ENCODE results near the gene SMG1. TPM values are rescaled to one million over a fixed set of nuclear protein-coding genes. Genes with fewer than 3 reads are reported as not detected.

The SMG1 gene
- total and polyA plus RNA-seq, 4 donors: 5.3 to 70.8 (median 22.3) TPM

GRCh38 chr16:18836702-18837101 is 89.5 kb downstream of the SMG1 start:
- TF ChIP-seq, protein P1, sequence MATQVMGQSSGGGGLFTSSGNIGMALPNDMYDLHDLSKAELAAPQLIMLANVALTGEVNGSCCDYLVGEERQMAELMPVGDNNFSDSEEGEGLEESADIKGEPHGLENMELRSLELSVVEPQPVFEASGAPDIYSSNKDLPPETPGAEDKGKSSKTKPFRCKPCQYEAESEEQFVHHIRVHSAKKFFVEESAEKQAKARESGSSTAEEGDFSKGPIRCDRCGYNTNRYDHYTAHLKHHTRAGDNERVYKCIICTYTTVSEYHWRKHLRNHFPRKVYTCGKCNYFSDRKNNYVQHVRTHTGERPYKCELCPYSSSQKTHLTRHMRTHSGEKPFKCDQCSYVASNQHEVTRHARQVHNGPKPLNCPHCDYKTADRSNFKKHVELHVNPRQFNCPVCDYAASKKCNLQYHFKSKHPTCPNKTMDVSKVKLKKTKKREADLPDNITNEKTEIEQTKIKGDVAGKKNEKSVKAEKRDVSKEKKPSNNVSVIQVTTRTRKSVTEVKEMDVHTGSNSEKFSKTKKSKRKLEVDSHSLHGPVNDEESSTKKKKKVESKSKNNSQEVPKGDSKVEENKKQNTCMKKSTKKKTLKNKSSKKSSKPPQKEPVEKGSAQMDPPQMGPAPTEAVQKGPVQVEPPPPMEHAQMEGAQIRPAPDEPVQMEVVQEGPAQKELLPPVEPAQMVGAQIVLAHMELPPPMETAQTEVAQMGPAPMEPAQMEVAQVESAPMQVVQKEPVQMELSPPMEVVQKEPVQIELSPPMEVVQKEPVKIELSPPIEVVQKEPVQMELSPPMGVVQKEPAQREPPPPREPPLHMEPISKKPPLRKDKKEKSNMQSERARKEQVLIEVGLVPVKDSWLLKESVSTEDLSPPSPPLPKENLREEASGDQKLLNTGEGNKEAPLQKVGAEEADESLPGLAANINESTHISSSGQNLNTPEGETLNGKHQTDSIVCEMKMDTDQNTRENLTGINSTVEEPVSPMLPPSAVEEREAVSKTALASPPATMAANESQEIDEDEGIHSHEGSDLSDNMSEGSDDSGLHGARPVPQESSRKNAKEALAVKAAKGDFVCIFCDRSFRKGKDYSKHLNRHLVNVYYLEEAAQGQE (IDR thresholded peaks at IDR 0.05): no peak
- TF ChIP-seq ATF3 (IDR thresholded peaks at IDR 0.05): no peak
- no peak for TF ChIP-seq RAD21 (IDR thresholded peaks at IDR 0.05)
- no peak for TF ChIP-seq FOXA1 (IDR thresholded peaks at IDR 0.05)
- TF ChIP-seq EGR1 (IDR thresholded peaks at IDR 0.05; ENCODE audit: low read depth in 2 of 2): no peak
- Histone ChIP-seq H3K4me3 (ENCODE audit: low read depth in 1 of 3, low read length in 3 of 3) (no peak overlapping the region), H3K36me3 (ENCODE audit: control insufficient read depth in 4 of 4, insufficient read depth in 3 of 4, low read depth in 1 of 4, low read length in 3 of 4) (peaks cover 17 to 82% (median 71%) of the 10 kb centered on the region in 4 donors), H3K27me3 (ENCODE audit: control insufficient read depth in 4 of 4, insufficient read depth in 4 of 4, low read length in 3 of 4) (no peaks in the 10 kb centered on the region), H3K9me3 (ENCODE audit: control insufficient read depth in 4 of 4, low read length in 3 of 4) (no peaks in the 10 kb centered on the region), H3K27ac (ENCODE audit: low read depth in 1 of 2, low read length in 2 of 2) (no peak overlapping the region), H3K9ac (ENCODE audit: low read depth in 1 of 2, low read length in 2 of 2) (no peak overlapping the region), H3K4me1 (ENCODE audit: control insufficient read depth in 4 of 4, insufficient read depth in 4 of 4, low read length in 3 of 4) (peaks cover 2 to 8% (median 5%) of the 10 kb centered on the region in 4 donors)
- no peak for DNase-seq (ENCODE audit: low spot score)

DNA sequence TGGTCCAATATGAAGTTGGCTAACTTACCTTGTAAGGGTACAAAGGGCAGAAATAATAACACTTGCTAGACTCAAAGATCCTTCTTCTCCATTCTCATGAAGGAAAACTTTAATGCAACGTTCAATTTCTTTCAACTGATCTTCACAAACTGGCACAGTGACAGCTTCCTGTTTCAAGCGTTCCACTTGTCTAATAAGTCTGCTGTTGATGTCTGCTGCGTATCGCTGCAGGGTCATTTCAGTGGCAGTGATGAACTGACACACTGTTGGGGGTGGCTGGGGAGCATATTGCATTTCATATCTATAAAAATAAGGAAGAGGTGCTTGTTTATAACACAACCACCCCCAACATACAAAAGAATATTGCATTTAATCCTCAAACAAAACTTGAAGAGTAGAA is 91.3 kb downstream of the SMG1 start:
- 75% methylated on average over 4 of the region's 4 CpGs for WGBS
- Histone ChIP-seq H3K27ac (ENCODE audit: low read depth in 1 of 2, low read length in 2 of 2) (no peak overlapping the region), H3K4me3 (ENCODE audit: low read depth in 1 of 3, low read length in 3 of 3) (no peak overlapping the region), H3K36me3 (ENCODE audit: control insufficient read depth in 4 of 4, insufficient read depth in 3 of 4, low read depth in 1 of 4, low read length in 3 of 4) (peaks cover 16 to 90% (median 77%) of the 10 kb centered on the region in 4 donors), H3K4me1 (ENCODE audit: control insufficient read depth in 4 of 4, insufficient read depth in 4 of 4, low read length in 3 of 4) (peaks cover 2 to 6% (median 5%) of the 10 kb centered on the region in 4 donors), H3K27me3 (ENCODE audit: control insufficient read depth in 4 of 4, insufficient read depth in 4 of 4, low read length in 3 of 4) (no peaks in the 10 kb centered on the region), H3K9me3 (ENCODE audit: control insufficient read depth in 4 of 4, low read length in 3 of 4) (no peaks in the 10 kb centered on the region), H3K9ac (ENCODE audit: low read depth in 1 of 2, low read length in 2 of 2) (no peak overlapping the region)
- no peak for TF ChIP-seq CTCF (IDR thresholded peaks at IDR 0.05; ENCODE audit: low read depth, low read length, missing input control)
- TF ChIP-seq, protein P2, sequence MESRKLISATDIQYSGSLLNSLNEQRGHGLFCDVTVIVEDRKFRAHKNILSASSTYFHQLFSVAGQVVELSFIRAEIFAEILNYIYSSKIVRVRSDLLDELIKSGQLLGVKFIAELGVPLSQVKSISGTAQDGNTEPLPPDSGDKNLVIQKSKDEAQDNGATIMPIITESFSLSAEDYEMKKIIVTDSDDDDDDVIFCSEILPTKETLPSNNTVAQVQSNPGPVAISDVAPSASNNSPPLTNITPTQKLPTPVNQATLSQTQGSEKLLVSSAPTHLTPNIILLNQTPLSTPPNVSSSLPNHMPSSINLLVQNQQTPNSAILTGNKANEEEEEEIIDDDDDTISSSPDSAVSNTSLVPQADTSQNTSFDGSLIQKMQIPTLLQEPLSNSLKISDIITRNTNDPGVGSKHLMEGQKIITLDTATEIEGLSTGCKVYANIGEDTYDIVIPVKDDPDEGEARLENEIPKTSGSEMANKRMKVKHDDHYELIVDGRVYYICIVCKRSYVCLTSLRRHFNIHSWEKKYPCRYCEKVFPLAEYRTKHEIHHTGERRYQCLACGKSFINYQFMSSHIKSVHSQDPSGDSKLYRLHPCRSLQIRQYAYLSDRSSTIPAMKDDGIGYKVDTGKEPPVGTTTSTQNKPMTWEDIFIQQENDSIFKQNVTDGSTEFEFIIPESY (IDR thresholded peaks at IDR 0.05): no peak
- no peak for TF ChIP-seq ATF3 (IDR thresholded peaks at IDR 0.05)
- TF ChIP-seq NR2F2 (IDR thresholded peaks at IDR 0.05): no peak
- no peak for TF ChIP-seq GABPA (IDR thresholded peaks at IDR 0.05 in 1 of 2, conservative IDR thresholded peaks at IDR 0.05 in 1 of 2)
- no peak for TF ChIP-seq EGR1 (IDR thresholded peaks at IDR 0.05; ENCODE audit: low read depth in 2 of 2)
- TF ChIP-seq JUND (IDR thresholded peaks at IDR 0.05): no peak
- no peak for TF ChIP-seq HNF4A (conservative IDR thresholded peaks at IDR 0.05)
- no peak for DNase-seq (ENCODE audit: low spot score)
